GM18909 (cell line): Measurements from ENCODE around the gene PTGDS.

Source experiments
- ATAC-seq: cut with Tn5 transposase; IDR thresholded peaks from one replicate; pipeline ENCODE4 v1.9.1; 2021; ENCODE audit warnings: mild to moderate bottlenecking; ENCODE audit not compliant: unreplicated experiment, poor library complexity

The PTGDS gene

DNA sequence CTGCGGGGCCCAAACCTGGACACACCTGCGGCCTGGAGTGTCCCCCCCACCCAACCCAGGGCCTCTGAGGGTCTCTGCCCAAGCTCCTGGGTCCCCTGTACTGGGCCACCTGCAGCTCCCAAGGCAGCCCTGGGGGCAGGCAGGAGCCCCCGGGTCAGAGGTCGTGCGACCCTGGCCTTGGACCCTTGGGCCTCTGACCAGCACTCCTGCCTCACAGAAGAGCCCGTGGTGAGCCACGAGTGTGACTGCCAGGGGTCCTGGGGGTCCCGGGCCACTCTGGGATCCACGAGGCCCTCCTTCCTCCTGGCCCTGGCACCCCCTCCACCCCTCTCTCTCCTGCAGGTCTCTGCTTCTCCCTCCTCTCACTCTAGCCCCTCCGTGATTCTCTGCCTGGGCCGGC lies 5.0 kb upstream of the PTGDS start:
- ATAC-seq = no peak

DNA sequence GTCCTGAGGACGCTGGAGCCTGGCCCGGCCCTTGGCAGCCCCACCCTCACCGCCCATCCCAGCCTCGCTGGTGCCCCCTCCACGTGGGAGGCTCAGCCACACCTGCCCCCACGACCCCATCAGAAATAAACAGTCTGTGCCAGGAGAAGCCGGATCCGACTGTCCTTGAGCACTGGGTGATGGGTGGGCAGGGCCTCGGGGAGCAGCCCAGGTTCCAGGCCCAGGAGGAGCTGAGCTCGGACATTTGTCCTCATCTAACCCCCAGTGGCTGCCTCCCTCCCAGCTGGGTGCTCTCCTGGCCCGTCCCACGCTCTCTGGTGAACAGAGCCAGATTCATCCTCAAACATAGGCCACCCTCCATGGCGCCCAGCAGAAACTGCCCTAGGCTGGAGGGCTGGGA lies 4.6 kb upstream of the PTGDS start:
- ATAC-seq = no peak

- ATAC-seq = no peak
Observed at GRCh38 chr9:136973618-136974617, 3.4 kb upstream of the PTGDS start.

DNA sequence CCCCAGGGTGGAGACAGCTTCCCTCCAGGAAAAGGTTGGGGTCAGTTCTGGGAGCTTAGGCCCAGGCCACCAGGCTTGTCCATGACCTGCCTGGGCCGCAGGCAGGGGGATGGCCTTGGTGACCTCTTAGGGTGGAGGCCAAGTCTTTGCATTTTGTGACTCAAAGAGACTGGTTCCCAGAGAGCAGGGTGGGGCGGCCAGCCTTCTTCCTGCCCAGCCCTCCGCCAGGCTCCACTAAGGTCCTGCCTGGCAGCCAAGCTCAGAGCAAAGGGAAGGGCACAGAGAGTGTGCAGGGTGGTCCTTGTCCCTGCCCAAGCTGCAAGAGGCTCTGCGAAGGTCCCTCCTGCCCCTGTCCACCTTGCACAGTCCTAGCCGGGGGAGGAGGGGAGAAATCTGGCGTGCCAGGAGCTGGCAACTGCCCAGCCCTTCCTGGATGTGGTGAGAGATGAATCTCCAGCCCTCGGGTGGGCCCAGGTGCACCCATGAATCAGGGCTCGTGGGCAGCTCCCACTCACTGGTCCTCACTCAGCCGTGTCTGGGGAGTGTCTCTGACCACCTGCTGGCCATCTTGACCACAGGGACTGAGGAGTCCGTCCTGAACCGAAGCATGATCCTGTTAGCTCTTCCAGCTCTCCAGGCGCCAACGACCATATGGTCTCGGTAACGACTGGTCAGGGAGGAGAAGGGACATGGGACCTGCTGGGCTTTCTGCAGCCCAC lies 2.3 kb upstream of the PTGDS start:
- ATAC-seq = no peak

- no peak for ATAC-seq
Observed at GRCh38 chr9:136975644-136976043, 1.7 kb upstream of the PTGDS start.

GRCh38 chr9:136977649-136978072 lies 357 bp downstream of the PTGDS start:
- no peak for ATAC-seq

DNA sequence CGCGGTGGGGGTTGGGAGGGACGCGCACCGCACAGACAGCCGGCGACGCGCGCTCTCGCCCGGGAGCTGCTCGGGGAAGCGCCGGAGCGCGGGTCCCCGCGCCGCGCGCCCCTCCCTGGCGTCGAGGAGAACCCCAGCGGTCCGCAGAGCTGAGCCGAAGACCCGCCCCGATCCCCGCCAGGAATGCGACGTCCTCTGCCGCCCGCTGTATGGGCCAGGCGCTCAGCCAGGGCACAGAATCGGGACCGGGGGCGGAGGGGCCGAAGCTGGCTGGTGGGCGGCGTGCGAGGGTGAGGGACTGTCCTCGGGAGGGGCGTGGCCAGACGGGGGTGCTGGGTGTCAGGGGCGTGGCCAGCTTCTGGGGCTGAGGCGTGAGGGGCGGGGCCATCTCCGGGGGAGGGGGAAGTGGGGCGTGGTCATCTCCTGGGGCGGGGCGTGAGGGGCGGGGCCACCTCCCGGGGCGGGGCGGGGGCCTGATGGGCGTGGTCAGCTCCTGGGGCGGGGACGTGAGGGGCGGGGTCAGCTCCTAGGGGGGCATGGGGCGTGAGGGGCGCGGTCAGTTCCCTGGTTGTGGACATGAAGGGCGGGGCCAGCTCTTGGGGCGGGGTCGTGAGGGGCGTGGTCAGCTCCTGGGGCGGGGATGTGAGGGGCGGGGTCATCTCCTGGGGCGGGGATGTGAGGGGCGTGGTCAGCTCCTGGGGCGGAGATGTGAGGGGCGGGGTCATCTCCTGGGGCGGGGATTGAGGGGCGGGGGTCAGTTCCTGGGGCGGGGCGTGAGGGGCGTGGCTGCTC lies 965 bp downstream of the PTGDS start:
- ATAC-seq = no peak

DNA sequence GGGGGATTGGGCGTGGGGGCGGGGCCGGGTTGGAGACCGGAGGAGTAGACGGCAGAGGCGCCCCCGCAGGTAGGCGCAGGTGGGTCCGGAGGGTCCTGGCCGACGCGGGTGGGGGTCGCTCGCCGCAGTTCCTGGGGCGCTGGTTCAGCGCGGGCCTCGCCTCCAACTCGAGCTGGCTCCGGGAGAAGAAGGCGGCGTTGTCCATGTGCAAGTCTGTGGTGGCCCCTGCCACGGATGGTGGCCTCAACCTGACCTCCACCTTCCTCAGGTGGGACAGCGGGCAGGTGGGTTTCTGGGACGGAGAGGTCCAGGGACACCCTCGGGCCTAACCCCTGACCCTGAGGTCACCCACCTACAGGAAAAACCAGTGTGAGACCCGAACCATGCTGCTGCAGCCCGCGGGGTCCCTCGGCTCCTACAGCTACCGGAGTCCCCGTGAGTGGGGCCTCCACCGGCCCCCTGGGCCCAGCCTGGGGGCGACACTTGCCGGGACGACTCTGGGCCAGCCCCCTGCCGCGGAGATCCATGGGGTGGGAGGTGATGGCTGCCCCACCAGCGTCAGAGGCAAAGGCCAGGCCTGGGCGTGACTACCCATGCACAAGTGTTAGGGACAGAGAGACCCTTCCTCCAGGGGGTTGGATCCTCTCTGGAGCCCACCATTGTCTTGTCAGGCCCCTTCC lies 1.7 kb downstream of the PTGDS start:
- no peak for ATAC-seq

- no peak for ATAC-seq
Observed at GRCh38 chr9:136979769-136980587, 2.7 kb downstream of the PTGDS start.

GRCh38 chr9:136980669-136981478 lies 3.6 kb downstream of the PTGDS start:
- no peak for ATAC-seq

DNA sequence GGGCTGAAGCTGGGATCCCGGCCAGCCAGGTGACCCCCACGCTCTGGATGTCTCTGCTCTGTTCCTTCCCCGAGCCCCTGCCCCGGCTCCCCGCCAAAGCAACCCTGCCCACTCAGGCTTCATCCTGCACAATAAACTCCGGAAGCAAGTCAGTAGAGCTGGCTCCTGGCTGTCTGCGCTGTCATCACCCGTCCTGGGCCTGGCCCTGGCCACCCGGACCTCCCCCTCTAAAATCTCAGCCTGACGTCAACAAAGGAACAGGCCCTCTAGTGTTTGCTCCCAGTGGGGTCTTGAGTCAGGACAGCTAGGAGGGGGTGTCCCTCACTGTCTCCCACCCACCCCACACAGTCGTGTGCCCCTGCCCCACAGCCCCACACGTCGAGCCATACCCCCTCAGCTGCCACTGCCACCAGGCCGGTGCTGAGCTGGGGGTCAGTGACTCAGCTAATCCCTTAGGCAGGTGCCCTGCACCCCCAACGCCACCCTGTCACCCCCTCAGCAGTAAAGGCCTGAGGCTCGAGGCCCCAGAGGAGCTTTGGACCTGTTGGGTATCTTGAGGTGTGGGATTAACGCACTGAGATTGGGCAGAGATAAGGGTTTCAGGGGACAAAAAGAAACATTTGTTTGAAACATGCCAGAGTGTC lies 4.4 kb downstream of the PTGDS start:
- ATAC-seq = no peak

DNA sequence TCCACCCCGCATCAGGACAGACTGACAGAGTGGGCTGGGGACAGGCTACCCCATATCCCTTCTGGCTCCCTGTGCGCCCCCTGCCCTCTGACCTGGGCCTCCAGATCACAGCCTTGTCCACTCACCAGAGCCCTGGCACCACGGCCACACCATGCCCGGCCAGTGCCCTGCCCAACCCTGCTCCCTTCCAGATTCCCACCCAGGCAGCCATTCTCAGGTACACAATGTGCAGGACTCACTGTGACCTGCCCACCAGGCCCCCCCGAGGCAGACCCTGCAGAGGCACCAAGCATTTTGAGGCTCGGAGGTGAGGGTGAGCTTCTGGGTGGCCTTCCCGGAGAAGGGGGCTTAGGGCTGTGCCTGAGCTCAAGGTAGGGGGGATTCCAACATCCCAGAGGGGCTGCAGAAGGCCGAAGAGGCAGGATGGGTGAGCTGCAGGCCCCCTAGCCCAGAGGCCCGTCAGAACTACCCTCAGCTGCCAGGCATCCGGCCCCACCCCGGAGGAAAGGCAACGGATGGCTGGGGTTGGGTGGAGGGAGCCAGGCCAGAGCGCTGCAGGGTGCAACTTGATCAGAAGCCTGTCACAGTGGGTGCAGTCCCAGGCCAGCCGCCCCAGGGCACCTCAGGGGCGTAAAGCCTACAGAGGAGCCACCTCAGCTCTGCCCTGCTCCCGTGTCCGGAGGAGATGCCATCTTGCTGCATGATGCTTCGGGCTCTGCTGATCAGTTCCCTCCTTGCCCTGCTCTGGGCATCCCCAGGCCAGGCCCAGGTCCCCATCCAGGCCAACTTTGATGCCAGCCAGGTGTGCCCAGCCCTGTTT lies 5.1 kb downstream of the PTGDS start, which contains the start of gene LCNL1:
TSS of gene LCNL1 (plus strand) at position 762 of the 820 bp plus-strand sequence. CDS start 594 bp downstream, outside the sequence.
- ATAC-seq = no peak

DNA sequence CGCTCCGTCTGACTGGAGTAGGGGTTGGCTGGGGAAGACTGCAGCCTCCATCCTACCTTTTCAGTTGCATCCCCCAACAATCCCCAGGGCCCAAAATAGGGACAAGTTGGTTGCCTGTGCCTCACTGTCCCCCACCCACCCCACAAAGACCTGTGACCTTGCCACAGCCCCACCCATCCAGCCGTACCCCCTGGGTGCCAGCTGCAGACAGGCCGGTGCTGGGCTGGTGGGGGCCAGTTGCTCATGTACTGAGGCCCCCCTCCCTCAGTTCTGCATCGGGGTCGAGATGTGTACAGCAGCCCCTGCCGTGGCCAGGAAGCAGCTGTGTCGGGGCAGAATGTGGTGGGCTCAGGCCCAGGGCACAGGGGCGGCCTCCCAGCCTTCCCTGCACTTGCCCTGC lies 5.9 kb downstream of the PTGDS start:
- no peak for ATAC-seq

DNA sequence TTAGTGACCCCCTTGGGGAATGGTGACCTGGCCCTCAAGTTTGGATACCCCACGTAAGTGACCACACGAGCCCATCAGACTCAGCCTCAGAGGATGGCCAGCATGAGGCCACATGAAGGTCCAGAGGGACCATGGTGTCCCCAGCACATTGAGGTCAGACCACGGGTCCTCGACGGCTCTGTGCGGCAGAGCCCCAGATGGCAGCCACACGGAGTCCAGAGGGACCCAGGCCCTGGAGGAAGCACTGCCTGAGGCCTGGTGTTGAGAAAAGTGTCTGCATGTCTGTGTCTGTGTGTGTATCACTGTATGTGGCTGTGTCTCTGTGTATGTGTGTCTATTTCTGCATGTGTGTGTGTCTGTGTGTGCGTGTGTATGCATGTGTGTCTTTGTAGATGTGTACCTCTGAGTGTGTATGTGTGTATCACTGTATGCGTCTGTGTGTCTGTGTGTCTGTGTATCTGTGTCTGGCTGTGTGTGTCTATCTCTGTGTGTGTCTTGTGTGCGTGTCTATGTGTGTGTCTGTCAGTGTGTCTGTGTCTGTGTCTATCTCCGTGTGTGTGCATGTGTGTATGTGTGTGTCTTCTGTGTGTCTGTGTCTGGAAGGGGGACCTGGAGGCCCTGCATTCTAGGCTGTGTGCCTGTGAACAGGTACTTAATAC lies 6.5 kb downstream of the PTGDS start:
- no peak for ATAC-seq

DNA sequence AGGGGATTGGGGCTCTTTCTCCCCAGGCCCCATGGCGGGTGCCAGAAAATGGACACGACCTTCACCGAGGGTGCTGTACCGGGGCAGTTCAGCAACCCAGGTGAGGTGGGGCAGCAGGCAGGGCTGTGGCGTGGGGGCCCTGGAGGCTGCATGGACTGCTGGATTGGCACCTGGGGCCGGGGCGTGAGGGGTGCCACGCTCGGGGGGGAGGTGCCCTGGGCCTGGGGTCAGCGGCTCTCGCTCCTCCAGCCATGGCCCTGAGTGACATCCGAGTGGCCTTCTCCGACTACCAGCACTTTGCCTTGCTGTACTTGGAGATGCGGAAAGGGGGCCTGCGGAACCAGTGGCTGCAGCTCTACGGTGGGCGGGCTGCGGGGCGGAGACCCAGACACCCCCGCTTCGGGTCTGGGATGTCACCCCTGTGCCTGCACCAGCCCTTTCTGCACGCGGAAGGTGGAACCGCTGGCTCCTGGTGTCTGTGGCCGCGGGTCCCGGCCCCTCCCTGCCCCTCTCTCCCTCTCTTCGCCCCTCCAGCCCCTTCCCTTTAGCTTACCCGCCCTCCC lies 7.2 kb downstream of the PTGDS start:
- no peak for ATAC-seq

- ATAC-seq = no peak
Observed at GRCh38 chr9:136985027-136985602, 7.8 kb downstream of the PTGDS start.
